Keratinocyte (primary cell): Measurements from ENCODE around the gene FLVCR1. TPM values are rescaled to one million over a fixed set of nuclear protein-coding genes. Genes with fewer than 3 reads are reported as not detected.

Experiments used
- DNase-seq: peaks from one replicate; pipeline ENCODE4 v3.0.0-alpha.2; 2011; ENCODE audit warnings: low read depth, missing footprints, low spot score
- FAIRE-seq: peaks from 2 replicates; lab custom pipeline; 2011; peaks lifted over from hg19 to GRCh38; lab: Jason Lieb, UNC
- H2AFZ ChIP-seq: 2 replicates; pipeline ENCODE4 v1.6.0; 2012; ENCODE audit warnings: low read length, control low read depth, inconsistent platforms; ENCODE audit not compliant: control insufficient read depth
- H3K27ac ChIP-seq: 2 replicates; pipeline ENCODE4 v1.5.1; 2011; ENCODE audit warnings: low read length; ENCODE audit not compliant: control insufficient read depth, insufficient read depth
- H3K27me3 ChIP-seq: 3 replicates; pipeline ENCODE4 v1.6.0; 2011; ENCODE audit warnings: low read length; ENCODE audit not compliant: control insufficient read depth, insufficient read depth; ENCODE audit errors: extremely low read depth
- H3K36me3 ChIP-seq, 2 experiments: 2 replicates in 1 of 2; 3 replicates in 1 of 2; pipeline ENCODE4 v1.5.1; 2011; ENCODE audit warnings: low read length in 2 of 2, mild to moderate bottlenecking in 1 of 2; ENCODE audit not compliant: control insufficient read depth in 2 of 2, insufficient read depth in 2 of 2; ENCODE audit errors: extremely low read depth in 1 of 2
- H3K4me1 ChIP-seq: 3 replicates; pipeline ENCODE4 v1.5.1; 2011; ENCODE audit warnings: low read length; ENCODE audit not compliant: control insufficient read depth, insufficient read depth; ENCODE audit errors: extremely low read depth
- H3K4me2 ChIP-seq: 3 replicates; pipeline ENCODE4 v1.6.0; 2011; ENCODE audit warnings: low read depth, low read length; ENCODE audit not compliant: control insufficient read depth, insufficient read depth; ENCODE audit errors: extremely low read depth
- H3K4me3 ChIP-seq, 3 experiments: fragments of 200-600 bp in 1 of 3; sonication (generic) in 1 of 3; 2 replicates in 2 of 3; 3 replicates in 1 of 3; pipeline ENCODE4 v1.5.1; 2011 to 2016; ENCODE audit warnings: low read length in 3 of 3, mild to moderate bottlenecking in 3 of 3, control low read depth in 2 of 3, inconsistent platforms in 1 of 3, low read depth in 1 of 3, mixed read lengths in 1 of 3, mixed run types in 1 of 3, moderate library complexity in 1 of 3; ENCODE audit not compliant: control insufficient read depth in 2 of 3, insufficient read depth in 2 of 3; ENCODE audit errors: extremely low read depth in 1 of 3
- H3K79me2 ChIP-seq: 2 replicates; pipeline ENCODE4 v1.6.0; 2012; ENCODE audit warnings: low read length; ENCODE audit not compliant: control insufficient read depth, insufficient read depth
- H3K9ac ChIP-seq: 3 replicates; pipeline ENCODE4 v1.6.0; 2011; ENCODE audit warnings: low read length; ENCODE audit not compliant: control insufficient read depth, insufficient read depth; ENCODE audit errors: extremely low read depth
- H3K9me1 ChIP-seq: 3 replicates; pipeline ENCODE4 v1.6.0; 2011; ENCODE audit warnings: low read length; ENCODE audit not compliant: control insufficient read depth, insufficient read depth; ENCODE audit errors: extremely low read depth
- H3K9me3 ChIP-seq: 2 replicates; pipeline ENCODE4 v1.5.1; 2012; ENCODE audit warnings: low read depth, low read length; ENCODE audit not compliant: control insufficient read depth
- H4K20me1 ChIP-seq: 3 replicates; pipeline ENCODE4 v1.6.0; 2011; ENCODE audit warnings: low read length; ENCODE audit not compliant: control insufficient read depth, insufficient read depth; ENCODE audit errors: extremely low read depth
- CTCF ChIP-seq, 3 experiments: IDR thresholded peaks in 1 of 3; conservative IDR thresholded peaks in 1 of 3; optimal IDR thresholded peaks in 1 of 3; 2 replicates in 2 of 3; 3 replicates in 1 of 3; pipeline versions ENCODE3 to v1.5.1; 2011; ENCODE audit warnings: low read length in 3 of 3, mild to moderate bottlenecking in 3 of 3, moderate library complexity in 2 of 3, control low read depth in 1 of 3, inconsistent platforms in 1 of 3; ENCODE audit not compliant: insufficient read depth in 2 of 3; ENCODE audit errors: extremely low read depth in 1 of 3
- EZH2 ChIP-seq: IDR thresholded peaks from one replicate; pipeline ENCODE4 v1.6.1; 2012; ENCODE audit warnings: inconsistent platforms, mild to moderate bottlenecking, low read length, moderate library complexity
- dilution Hi-C: fragments of 300-500 bp; cut with MboI; formaldehyde crosslinking; loops from one replicate; pipeline ENCODE4 v1.7.0; 2020; ENCODE audit warnings: low sequenced_read_pairs; ENCODE audit not compliant: extremely low pct_ligation_motif_present
- polyA plus RNA-seq, 5 experiments: library from polyadenylated mRNA; depleted of rRNA in 3 of 5; stranded (reverse) in 3 of 5; stranded (forward) in 1 of 5; unstranded in 1 of 5; fragments of >200 nt; gene quantifications; 1 replicate in 1 of 5; 2 replicates in 3 of 5; 3 replicates in 1 of 5; pipeline versions ENCODE4 v1.2.1 to v1.2.3, GENCODE V29; 2011 to 2012; ENCODE audit warnings: missing spikeins in 2 of 5, low read depth in 1 of 5, low replicate concordance in 1 of 5
- small RNA-seq, 3 experiments: library from RNA; depleted of rRNA; stranded (forward); fragments of <200 nt; gene quantifications; one replicate each; pipeline ENCODE3, GENCODE V24; 2012; ENCODE audit warnings: low read depth in 3 of 3, low replicate concordance in 1 of 3; ENCODE audit not compliant: insufficient read length in 3 of 3

FLVCR1 gene
- polyA plus RNA-seq, 1 donor (not counting 4 experiments of a cell fraction or from before 2014, with no cell fraction given), result 6.4 TPM

GRCh38 chr1:212946872-212947271 is 88.8 kb downstream of the FLVCR1 start:
- Histone ChIP-seq H3K36me3 (no peaks in the 10 kb centered on the region), H3K79me2 (no peaks in the 10 kb centered on the region), H3K9me1 (no peaks in the 10 kb centered on the region), H2AFZ (no peak overlapping the region), H3K4me1 (peaks cover 6% of the 10 kb centered on the region), H3K4me3 (no peak overlapping the region), H3K4me2 (no peak overlapping the region), H3K9ac (no peak overlapping the region), H3K9me3 (no peaks in the 10 kb centered on the region), H4K20me1 (no peaks in the 10 kb centered on the region), H3K27me3 (peaks cover 28% of the 10 kb centered on the region), H3K27ac (no peak overlapping the region)
- no peak for FAIRE-seq
- no peak for DNase-seq
- no peak for TF ChIP-seq CTCF (optimal IDR thresholded peaks at IDR 0.05 in 1 of 3, IDR thresholded peaks at IDR 0.05 in 1 of 3, conservative IDR thresholded peaks at IDR 0.05 in 1 of 3; ENCODE audit: extremely low read depth in 1 of 3, insufficient read depth in 2 of 3, low read length in 3 of 3)
- TF ChIP-seq EZH2, result no peak
- dilution Hi-C loops, result no loop called here

Small RNA genes within 50 kb of the gene (small RNA-seq; reads per million reads assigned to genes)
- gene AC104333.1, result 0 reads per million in 3 experiments
- gene AC104333.2, result 0 reads per million in 3 experiments

Other genes with a start within 250 kb of the FLVCR1 start
- 1.6 to 65.7 TPM (median 45.1 TPM) in 3 replicates for gene ATF3, start 249.5 kb upstream of the FLVCR1 start, polyA plus RNA-seq
- gene BATF3, start 158.4 kb upstream of the FLVCR1 start, polyA plus RNA-seq, result not detected in 3 replicates
- gene NSL1, start 66.5 kb upstream of the FLVCR1 start, polyA plus RNA-seq, result 14.1 to 25.5 TPM (median 20.5 TPM) in 3 replicates
- gene TATDN3, start 66.4 kb upstream of the FLVCR1 start, polyA plus RNA-seq, result 9.0 to 11.6 TPM (median 10.5 TPM) in 3 replicates
- gene SPATA45, start 10.6 kb upstream of the FLVCR1 start, polyA plus RNA-seq, result not detected in 3 replicates
- 0.03 to 0.04 TPM in 2 of 3 replicates, not detected in the other for gene VASH2, start 92.3 kb downstream of the FLVCR1 start, polyA plus RNA-seq
- gene ANGEL2, start 157.6 kb downstream of the FLVCR1 start, polyA plus RNA-seq, result 17.2 to 25.6 TPM (median 18.4 TPM) in 3 replicates
- 8.0 to 13.0 TPM (median 11.2 TPM) in 3 replicates for gene RPS6KC1, start 193.0 kb downstream of the FLVCR1 start, polyA plus RNA-seq